Daoy (cell line): ENCODE data around the gene RASAL3. TPM values are rescaled to one million over a fixed set of nuclear protein-coding genes. Genes with fewer than 3 reads are reported as not detected.
"Not testable (repeated sequence)": the region's sequence is repeated elsewhere in the genome, so short reads cannot be mapped to it uniquely, and the experiment has no call there.

Experiments used
- DNase-seq: peaks from one replicate; pipeline ENCODE4 v3.0.0-alpha.2; 2015; ENCODE audit warnings: low read depth
- total RNA-seq: library from RNA; depleted of rRNA; stranded (reverse); fragments of >200 nt; shearing (Covaris generic); gene quantifications from 2 replicates; pipeline ENCODE4 v1.2.3, GENCODE V29; 2014; rRNA removed

RASAL3 gene
- total RNA-seq: not detected in 2 replicates

GRCh38 chr19:15464394-15465385 is at the start of gene RASAL3:
Gene RASAL3, minus strand, starts transcription at chr19:15464544. Its CDS starts 186 bp downstream, at chr19:15464358.
- DNase-seq: no peak

- DNase-seq: no peak
These were observed 47.5 kb upstream of the RASAL3 start for GRCh38 chr19:15511671-15512424.

GRCh38 chr19:15508035-15508710 is 43.8 kb upstream of the RASAL3 start, which contains the start of gene CYP4F22:
Gene CYP4F22, plus strand, starts transcription at chr19:15508525. Its CDS starts 16,812 bp downstream, at chr19:15525337.
- DNase-seq: no peak

- no peak for DNase-seq
These were observed 43.0 kb upstream of the RASAL3 start for GRCh38 chr19:15507068-15508034.

GRCh38 chr19:15506074-15506571 is 41.8 kb upstream of the RASAL3 start:
- DNase-seq: no peak

GRCh38 chr19:15502264-15502663 is 37.9 kb upstream of the RASAL3 start:
- no peak for DNase-seq

- no peak for DNase-seq
These were observed 37.3 kb upstream of the RASAL3 start for GRCh38 chr19:15501596-15501995.

- peak; percentile 23 for DNase-seq
These were observed 34.6 kb upstream of the RASAL3 start for GRCh38 chr19:15498910-15499309.

GRCh38 chr19:15498156-15498858 is 34.0 kb upstream of the RASAL3 start:
- DNase-seq: no peak

- DNase-seq: no peak
These were observed 30.8 kb upstream of the RASAL3 start for GRCh38 chr19:15495151-15495550.

GRCh38 chr19:15488489-15489226 is 24.3 kb upstream of the RASAL3 start:
- DNase-seq: no peak

- DNase-seq: no peak
These were observed 22.7 kb upstream of the RASAL3 start for GRCh38 chr19:15487038-15487437.

GRCh38 chr19:15485768-15486167 is 21.4 kb upstream of the RASAL3 start:
- not testable (repeated sequence) for DNase-seq

- DNase-seq: not testable (repeated sequence)
These were observed 16.7 kb upstream of the RASAL3 start for GRCh38 chr19:15480996-15481395.

GRCh38 chr19:15479391-15480345 is 15.3 kb upstream of the RASAL3 start, which contains the start of gene PGLYRP2:
Gene PGLYRP2, minus strand, starts transcription at chr19:15479501. Its CDS starts 130 bp downstream, at chr19:15479371.
- DNase-seq: peak; percentile 30

GRCh38 chr19:15476325-15476724 is 12.0 kb upstream of the RASAL3 start:
- DNase-seq: no peak

- no peak for DNase-seq
These were observed 11.3 kb upstream of the RASAL3 start for GRCh38 chr19:15475611-15476010.

- DNase-seq: no peak
These were observed 10.8 kb upstream of the RASAL3 start for GRCh38 chr19:15475169-15475568.
